Measurements from ENCODE around the gene SPTBN1.

Gene SPTBN1

DNA sequence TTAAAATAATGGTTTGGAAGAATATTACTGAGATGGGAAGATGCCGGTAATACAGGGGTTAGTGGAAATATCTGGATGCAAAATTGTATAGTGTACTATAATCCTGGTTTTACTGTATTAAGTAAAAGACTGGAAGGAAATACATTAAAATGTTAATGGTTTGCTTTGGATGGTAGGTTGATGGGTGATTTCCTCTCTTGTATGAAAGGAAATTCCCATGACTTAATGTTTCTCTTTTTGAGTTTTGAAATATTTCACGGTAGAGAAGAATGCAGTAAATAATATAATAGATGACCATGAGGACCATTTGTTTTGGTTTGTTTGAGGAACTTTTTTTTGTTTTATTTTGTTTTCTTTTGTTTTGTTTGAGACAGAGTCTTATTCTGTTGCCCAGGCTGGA lies 8.2 kb downstream of the SPTBN1 start:
- TF ChIP-seq, protein P1, sequence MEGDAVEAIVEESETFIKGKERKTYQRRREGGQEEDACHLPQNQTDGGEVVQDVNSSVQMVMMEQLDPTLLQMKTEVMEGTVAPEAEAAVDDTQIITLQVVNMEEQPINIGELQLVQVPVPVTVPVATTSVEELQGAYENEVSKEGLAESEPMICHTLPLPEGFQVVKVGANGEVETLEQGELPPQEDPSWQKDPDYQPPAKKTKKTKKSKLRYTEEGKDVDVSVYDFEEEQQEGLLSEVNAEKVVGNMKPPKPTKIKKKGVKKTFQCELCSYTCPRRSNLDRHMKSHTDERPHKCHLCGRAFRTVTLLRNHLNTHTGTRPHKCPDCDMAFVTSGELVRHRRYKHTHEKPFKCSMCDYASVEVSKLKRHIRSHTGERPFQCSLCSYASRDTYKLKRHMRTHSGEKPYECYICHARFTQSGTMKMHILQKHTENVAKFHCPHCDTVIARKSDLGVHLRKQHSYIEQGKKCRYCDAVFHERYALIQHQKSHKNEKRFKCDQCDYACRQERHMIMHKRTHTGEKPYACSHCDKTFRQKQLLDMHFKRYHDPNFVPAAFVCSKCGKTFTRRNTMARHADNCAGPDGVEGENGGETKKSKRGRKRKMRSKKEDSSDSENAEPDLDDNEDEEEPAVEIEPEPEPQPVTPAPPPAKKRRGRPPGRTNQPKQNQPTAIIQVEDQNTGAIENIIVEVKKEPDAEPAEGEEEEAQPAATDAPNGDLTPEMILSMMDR (conservative IDR thresholded peaks at IDR 0.05; ENCODE audit: control insufficient read depth, insufficient read depth, low read depth, low read length) = no peak
- DNase-seq (ENCODE audit: low read depth) = no peak
- no peak overlapping the region for H3K4me3 ChIP-seq (ENCODE audit: control insufficient read depth, low read depth, low read length)

GRCh38 chr2:54465143-54465542 lies 9.0 kb downstream of the SPTBN1 start:
- TF ChIP-seq, protein P1 (conservative IDR thresholded peaks at IDR 0.05; ENCODE audit: control insufficient read depth, insufficient read depth, low read depth, low read length) = no peak
- H3K4me3 ChIP-seq (ENCODE audit: control insufficient read depth, low read depth, low read length) = no peak overlapping the region
- DNase-seq (ENCODE audit: low read depth) = no peak

- TF ChIP-seq, protein P1 (conservative IDR thresholded peaks at IDR 0.05; ENCODE audit: control insufficient read depth, insufficient read depth, low read depth, low read length) = no peak
- H3K4me3 ChIP-seq (ENCODE audit: control insufficient read depth, low read depth, low read length) = no peak overlapping the region
- DNase-seq (ENCODE audit: low read depth) = peak; percentile 19
Measured at GRCh38 chr2:54466870-54467269, 10.7 kb downstream of the SPTBN1 start.

DNA sequence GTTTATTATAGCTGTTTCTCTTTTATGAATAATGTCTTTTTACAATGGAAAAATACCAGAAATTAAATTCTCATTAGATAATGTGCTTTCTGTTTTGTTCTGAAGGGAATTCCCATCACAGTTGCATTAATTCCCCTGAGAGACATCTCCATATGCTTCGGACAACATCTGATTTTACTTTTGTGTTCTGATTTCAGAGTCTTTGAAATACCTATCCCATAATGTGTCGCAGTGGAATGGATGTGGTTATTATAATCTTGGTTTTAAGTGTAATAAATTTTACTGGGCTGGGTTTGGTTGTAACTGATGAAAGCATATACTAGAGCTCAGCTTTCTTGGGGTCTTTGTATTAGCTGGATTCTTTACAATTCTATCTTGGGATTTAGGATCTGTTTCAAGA lies 12.5 kb downstream of the SPTBN1 start:
- no peak overlapping the region for H3K4me3 ChIP-seq (ENCODE audit: control insufficient read depth, low read depth, low read length)
- TF ChIP-seq, protein P1 (conservative IDR thresholded peaks at IDR 0.05; ENCODE audit: control insufficient read depth, insufficient read depth, low read depth, low read length) = no peak
- DNase-seq (ENCODE audit: low read depth) = peak; percentile 97

DNA sequence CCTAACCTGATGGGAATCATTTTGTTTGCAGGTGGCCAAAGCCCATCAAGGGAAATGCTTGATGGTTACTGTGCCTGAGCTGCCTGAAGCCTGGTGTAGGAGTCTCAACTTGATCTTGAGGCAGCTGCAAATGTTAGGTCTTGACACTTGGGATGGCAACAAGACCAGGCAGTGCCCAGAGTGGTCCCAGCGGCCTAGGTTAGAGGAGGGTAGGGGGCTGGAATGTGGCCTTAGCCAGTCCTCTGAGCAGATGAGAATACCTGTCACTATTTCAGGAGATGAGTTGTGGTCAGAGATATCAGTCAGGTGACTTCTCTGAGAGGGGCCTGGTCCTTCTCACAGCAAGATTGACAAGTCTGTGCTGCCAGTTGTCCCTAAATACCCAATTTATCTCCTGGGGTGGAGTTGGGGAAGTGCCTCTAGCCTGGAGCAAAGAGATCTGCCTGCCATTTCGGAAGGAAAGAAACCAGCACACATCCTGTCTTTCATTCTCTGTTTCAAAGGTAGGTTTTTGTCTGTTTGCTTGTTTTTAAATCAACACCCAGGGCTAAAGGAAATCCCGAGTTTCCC lies 13.4 kb downstream of the SPTBN1 start:
- no peak overlapping the region for H3K4me3 ChIP-seq (ENCODE audit: control insufficient read depth, low read depth, low read length)
- no peak for DNase-seq (ENCODE audit: low read depth)
- TF ChIP-seq, protein P1 (conservative IDR thresholded peaks at IDR 0.05; ENCODE audit: control insufficient read depth, insufficient read depth, low read depth, low read length) = no peak

GRCh38 chr2:54470266-54470938 lies 14.3 kb downstream of the SPTBN1 start:
- peak; percentile 35 for DNase-seq (ENCODE audit: low read depth)
- TF ChIP-seq, protein P1 (conservative IDR thresholded peaks at IDR 0.05; ENCODE audit: control insufficient read depth, insufficient read depth, low read depth, low read length) = no peak
- no peak overlapping the region for H3K4me3 ChIP-seq (ENCODE audit: control insufficient read depth, low read depth, low read length)
